ENCODE results near the gene TRAF7. TPM values are rescaled to one million over a fixed set of nuclear protein-coding genes. Genes with fewer than 3 reads are reported as not detected.

Gene TRAF7
- total RNA-seq, 1 donor from 2014 or later, result 39.6 TPM

- DNase-seq (ENCODE audit: low spot score in 2 of 2), result no peak
- Histone ChIP-seq H3K4me1 (peaks cover 25 to 61% of the 10 kb centered on the region in 2 donors), H3K36me3 (peaks cover 0 to 6% of the 10 kb centered on the region in 2 donors), H3K27ac (peak overlapping the region; percentile 74 to 81), H3K9me3 (no peaks in the 10 kb centered on the region), H3K4me3 (peak overlapping the region; percentile 78 to 89), H3K27me3 (no peaks in the 10 kb centered on the region)
- no peak for TF ChIP-seq CTCF (IDR thresholded peaks at IDR 0.05)
- intact Hi-C loops (cut with DNase I), result loop anchor here (1.0 to 10.0 kb wide), 6 partner anchors 35 to 374 kb away; partner anchors contain the start of genes ECI1, MLST8, NDUFB10 and NUBP2
Measured at GRCh38 chr16:2155977-2156848, 631 bp downstream of the TRAF7 start.

- peak overlapping the region; percentile 78 to 89 for H3K4me3 ChIP-seq
Measured at GRCh38 chr16:2156849-2157224, 1.3 kb downstream of the TRAF7 start.

GRCh38 chr16:2157480-2158261, 2.1 kb downstream of the TRAF7 start:
- no peaks in the 10 kb centered on the region for H3K9me3 ChIP-seq
- intact Hi-C loops (cut with DNase I), result loop anchor here (10.0 kb wide), 1 partner anchor 293 kb away; no protein-coding TSS in a partner anchor
- no peak for TF ChIP-seq CTCF (IDR thresholded peaks at IDR 0.05)

More at GRCh38 chr16:2156849-2157224, 1.3 kb downstream of the TRAF7 start:
- Histone ChIP-seq H3K27ac (peak overlapping the region; percentile 74 to 81), H3K27me3 (no peaks in the 10 kb centered on the region), H3K4me1 (peaks cover 25 to 55% of the 10 kb centered on the region in 2 donors), H3K9me3 (no peaks in the 10 kb centered on the region), H3K36me3 (no peaks in the 10 kb centered on the region)
- TF ChIP-seq CTCF (IDR thresholded peaks at IDR 0.05), result no peak
- intact Hi-C loops (cut with DNase I), result loop anchor here (10.0 kb wide), 1 partner anchor 292 kb away; no protein-coding TSS in a partner anchor
- no peak for DNase-seq (ENCODE audit: low spot score in 2 of 2)

GRCh38 chr16:2158262-2158638, 2.7 kb downstream of the TRAF7 start:
- no peaks in the 10 kb centered on the region for H3K9me3 ChIP-seq
- intact Hi-C loops (cut with DNase I), result loop anchor here (10.0 kb wide), 1 partner anchor 293 kb away; no protein-coding TSS in a partner anchor
- peak overlapping the region; percentile 60 to 81 for H3K27ac ChIP-seq
- DNase-seq (ENCODE audit: low spot score in 2 of 2), result no peak
- no peak overlapping the region for H3K4me3 ChIP-seq
- peaks cover 18 to 40% of the 10 kb centered on the region in 2 donors for H3K4me1 ChIP-seq
- no peaks in the 10 kb centered on the region for H3K36me3 ChIP-seq
- no peaks in the 10 kb centered on the region for H3K27me3 ChIP-seq
- no peak for TF ChIP-seq CTCF (IDR thresholded peaks at IDR 0.05)

More at GRCh38 chr16:2157480-2158261, 2.1 kb downstream of the TRAF7 start:
- H3K27me3 ChIP-seq, result no peaks in the 10 kb centered on the region
- H3K36me3 ChIP-seq, result no peaks in the 10 kb centered on the region
- no peak for DNase-seq (ENCODE audit: low spot score in 2 of 2)
- peak overlapping the region in 1 of 2 donors; percentile 78 for H3K4me3 ChIP-seq
- peaks cover 24 to 46% of the 10 kb centered on the region in 2 donors for H3K4me1 ChIP-seq
- H3K27ac ChIP-seq, result peak overlapping the region; percentile 74 to 81

- Histone ChIP-seq H3K36me3 (no peaks in the 10 kb centered on the region), H3K27ac (peak overlapping the region; percentile 60 to 81), H3K4me3 (peak overlapping the region in 1 of 2 donors; percentile 36), H3K27me3 (no peaks in the 10 kb centered on the region), H3K9me3 (no peaks in the 10 kb centered on the region), H3K4me1 (peaks cover 10 to 31% of the 10 kb centered on the region in 2 donors)
- TF ChIP-seq CTCF (IDR thresholded peaks at IDR 0.05), result no peak
- DNase-seq (ENCODE audit: low spot score in 2 of 2), result peak in 1 of 2 donors; percentile 76
- intact Hi-C loops (cut with DNase I), result loop anchor here (10.0 kb wide), 1 partner anchor 295 kb away; no protein-coding TSS in a partner anchor
Measured at GRCh38 chr16:2159175-2159838, 3.7 kb downstream of the TRAF7 start.

Measured in ascending aorta (tissue), 2 donors.